Parathyroid adenoma (tissue), 2 donors: ENCODE measurements around the gene HDDC3.

ENCODE experiments used
- H2AFZ ChIP-seq: fragments of 300-600 bp; sonication (generic); one replicate; pipeline ENCODE4 v1.7.0; 2017; ENCODE audit warnings: antibody characterized with exemption, mild to moderate bottlenecking
- H3K27ac ChIP-seq: fragments of 300-600 bp; sonication (generic); one replicate; pipeline ENCODE4 v1.7.0; 2017
- H3K27me3 ChIP-seq: fragments of 300-600 bp; sonication (generic); one replicate; pipeline ENCODE4 v1.7.0; 2017; ENCODE audit warnings: low read length; ENCODE audit not compliant: control insufficient read depth, insufficient read depth
- H3K36me3 ChIP-seq: fragments of 300-600 bp; sonication (generic); one replicate; pipeline ENCODE4 v1.7.0; 2017; ENCODE audit warnings: low read length; ENCODE audit not compliant: control insufficient read depth, insufficient read depth
- H3K4me1 ChIP-seq: fragments of 300-600 bp; sonication (generic); one replicate; pipeline ENCODE4 v1.7.0; 2017; ENCODE audit warnings: control low read depth
- H3K4me2 ChIP-seq: fragments of 300-600 bp; sonication (generic); one replicate; pipeline ENCODE4 v1.7.0; 2017; ENCODE audit warnings: low read length
- H3K4me3 ChIP-seq: fragments of 300-600 bp; sonication (generic); one replicate; pipeline ENCODE4 v1.7.0; 2017; ENCODE audit warnings: low read depth, low read length
- H3K79me2 ChIP-seq: fragments of 300-600 bp; sonication (generic); one replicate; pipeline ENCODE4 v1.7.0; 2017; ENCODE audit warnings: control low read depth
- H3K9ac ChIP-seq: fragments of 300-600 bp; sonication (generic); one replicate; pipeline ENCODE4 v1.7.0; 2017; ENCODE audit warnings: mild to moderate bottlenecking
- H3K9me3 ChIP-seq: fragments of 300-600 bp; sonication (generic); one replicate; pipeline ENCODE4 v1.7.0; 2017; ENCODE audit warnings: low read length; ENCODE audit not compliant: control insufficient read depth
- CTCF ChIP-seq: fragments of 300-600 bp; sonication (generic); IDR thresholded peaks from one replicate; pipeline ENCODE4 v1.7.0; 2017; ENCODE audit warnings: antibody characterized with exemption, mild to moderate bottlenecking
- donor health status: primary hyperparathyroidism.

HDDC3 gene

GRCh38 chr15:90957791-90958190 is 25.4 kb upstream of the HDDC3 start:
- Histone ChIP-seq H3K36me3 (no peaks in the 10 kb centered on the region), H3K9me3 (no peaks in the 10 kb centered on the region), H3K4me1 (peaks cover 2% of the 10 kb centered on the region), H3K27ac (no peak overlapping the region), H3K4me3 (no peak overlapping the region), H3K27me3 (no peaks in the 10 kb centered on the region), H3K4me2 (peak overlapping the region; percentile 90), H3K79me2 (no peaks in the 10 kb centered on the region), H3K9ac (no peak overlapping the region), H2AFZ (peak overlapping the region; percentile 89)
- no peak for TF ChIP-seq CTCF

- no peak for TF ChIP-seq CTCF
- H3K27ac ChIP-seq = peak overlapping the region; percentile 22
- H3K36me3 ChIP-seq = no peaks in the 10 kb centered on the region
- no peaks in the 10 kb centered on the region for H3K79me2 ChIP-seq
- peaks cover 2% of the 10 kb centered on the region for H3K4me1 ChIP-seq
- H3K4me3 ChIP-seq = peak overlapping the region; percentile 61
- H3K27me3 ChIP-seq = no peaks in the 10 kb centered on the region
- no peaks in the 10 kb centered on the region for H3K9me3 ChIP-seq
- peak overlapping the region; percentile 90 for H3K4me2 ChIP-seq
- H2AFZ ChIP-seq = peak overlapping the region; percentile 89
- peak overlapping the region; percentile 43 for H3K9ac ChIP-seq
Observed at GRCh38 chr15:90957031-90957790, 24.9 kb upstream of the HDDC3 start.

GRCh38 chr15:90956274-90957030 is 24.1 kb upstream of the HDDC3 start:
- Histone ChIP-seq H3K4me2 (peak overlapping the region; percentile 90), H3K4me1 (peaks cover 2% of the 10 kb centered on the region), H3K36me3 (no peaks in the 10 kb centered on the region), H3K27ac (peak overlapping the region; percentile 22), H3K4me3 (peak overlapping the region; percentile 61), H3K27me3 (no peaks in the 10 kb centered on the region), H2AFZ (peak overlapping the region; percentile 89), H3K9ac (peak overlapping the region; percentile 43), H3K79me2 (no peaks in the 10 kb centered on the region), H3K9me3 (no peaks in the 10 kb centered on the region)
- TF ChIP-seq CTCF = peak; percentile 88

GRCh38 chr15:90955624-90956273 is 23.4 kb upstream of the HDDC3 start:
- no peak overlapping the region for H3K27ac ChIP-seq
- peak overlapping the region; percentile 95 for H3K4me2 ChIP-seq
- TF ChIP-seq CTCF = no peak
- peaks cover 2% of the 10 kb centered on the region for H3K4me1 ChIP-seq
- no peaks in the 10 kb centered on the region for H3K27me3 ChIP-seq
- H3K4me3 ChIP-seq = no peak overlapping the region
- no peaks in the 10 kb centered on the region for H3K36me3 ChIP-seq
- no peaks in the 10 kb centered on the region for H3K79me2 ChIP-seq
- H3K9me3 ChIP-seq = no peaks in the 10 kb centered on the region
- no peak overlapping the region for H3K9ac ChIP-seq
- H2AFZ ChIP-seq = no peak overlapping the region
